ENCODE measurements around the gene ZNF646.

DNA sequence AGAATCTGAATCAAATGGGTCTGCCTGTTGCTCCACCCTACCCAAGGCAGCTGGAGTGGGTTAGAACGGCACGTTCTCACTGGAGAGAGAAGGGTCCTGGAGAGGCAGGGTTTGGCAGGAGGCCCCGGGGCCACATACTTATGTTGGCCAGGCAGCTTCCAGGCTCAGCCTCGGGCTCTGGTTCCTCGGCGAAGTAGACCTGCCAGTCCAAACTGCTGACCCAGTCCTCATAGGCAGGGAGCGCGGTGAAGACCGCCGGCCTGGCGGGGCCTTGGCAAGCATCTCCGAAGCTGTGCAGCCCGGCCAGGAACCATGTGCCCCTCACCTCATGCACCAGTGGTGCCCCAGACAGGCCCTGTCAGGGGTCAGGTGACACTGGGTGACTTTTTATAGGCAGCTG, 9.8 kb downstream of the ZNF646 start:
- TF ChIP-seq, protein P1, sequence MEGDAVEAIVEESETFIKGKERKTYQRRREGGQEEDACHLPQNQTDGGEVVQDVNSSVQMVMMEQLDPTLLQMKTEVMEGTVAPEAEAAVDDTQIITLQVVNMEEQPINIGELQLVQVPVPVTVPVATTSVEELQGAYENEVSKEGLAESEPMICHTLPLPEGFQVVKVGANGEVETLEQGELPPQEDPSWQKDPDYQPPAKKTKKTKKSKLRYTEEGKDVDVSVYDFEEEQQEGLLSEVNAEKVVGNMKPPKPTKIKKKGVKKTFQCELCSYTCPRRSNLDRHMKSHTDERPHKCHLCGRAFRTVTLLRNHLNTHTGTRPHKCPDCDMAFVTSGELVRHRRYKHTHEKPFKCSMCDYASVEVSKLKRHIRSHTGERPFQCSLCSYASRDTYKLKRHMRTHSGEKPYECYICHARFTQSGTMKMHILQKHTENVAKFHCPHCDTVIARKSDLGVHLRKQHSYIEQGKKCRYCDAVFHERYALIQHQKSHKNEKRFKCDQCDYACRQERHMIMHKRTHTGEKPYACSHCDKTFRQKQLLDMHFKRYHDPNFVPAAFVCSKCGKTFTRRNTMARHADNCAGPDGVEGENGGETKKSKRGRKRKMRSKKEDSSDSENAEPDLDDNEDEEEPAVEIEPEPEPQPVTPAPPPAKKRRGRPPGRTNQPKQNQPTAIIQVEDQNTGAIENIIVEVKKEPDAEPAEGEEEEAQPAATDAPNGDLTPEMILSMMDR (IDR thresholded peaks at IDR 0.05; ENCODE audit: low read depth, low read length, poor library complexity, severe bottlenecking) = no peak
- TF ChIP-seq EZH2phosphoT487 (IDR thresholded peaks at IDR 0.05; ENCODE audit: borderline replicate concordance, low read length) = no peak
